HG03457 (cell line): ENCODE measurements around the gene RASA2.

Experiments
- ATAC-seq: cut with Tn5 transposase; IDR thresholded peaks from one replicate; pipeline ENCODE4 v1.9.1; 2021; ENCODE audit warnings: moderate number of reproducible peaks; ENCODE audit not compliant: unreplicated experiment

The RASA2 gene

GRCh38 chr3:141629976-141630375 lies 143.1 kb downstream of the RASA2 start:
- ATAC-seq, result no peak

- ATAC-seq, result no peak
These were observed 146.1 kb downstream of the RASA2 start for GRCh38 chr3:141632779-141633374.

- ATAC-seq, result no peak
These were observed 155.4 kb downstream of the RASA2 start for GRCh38 chr3:141642215-141642614.

GRCh38 chr3:141643391-141643790 lies 156.6 kb downstream of the RASA2 start:
- no peak for ATAC-seq

- ATAC-seq, result no peak
These were observed 157.0 kb downstream of the RASA2 start for GRCh38 chr3:141643796-141644195.

GRCh38 chr3:141644931-141645330 lies 158.1 kb downstream of the RASA2 start:
- ATAC-seq, result no peak

- no peak for ATAC-seq
These were observed 160.1 kb downstream of the RASA2 start for GRCh38 chr3:141646760-141647561.

GRCh38 chr3:141647562-141647915 lies 160.7 kb downstream of the RASA2 start:
- no peak for ATAC-seq

GRCh38 chr3:141648055-141648910 lies 161.5 kb downstream of the RASA2 start:
- no peak for ATAC-seq

GRCh38 chr3:141649871-141650270 lies 163.0 kb downstream of the RASA2 start:
- no peak for ATAC-seq

- ATAC-seq, result no peak
These were observed 164.0 kb downstream of the RASA2 start for GRCh38 chr3:141650783-141651182.

- no peak for ATAC-seq
These were observed 164.6 kb downstream of the RASA2 start for GRCh38 chr3:141651409-141651808.

- ATAC-seq, result no peak
These were observed 165.5 kb downstream of the RASA2 start for GRCh38 chr3:141652349-141652748.

GRCh38 chr3:141653847-141654246 lies 167.0 kb downstream of the RASA2 start:
- no peak for ATAC-seq

GRCh38 chr3:141655801-141656200 lies 169.0 kb downstream of the RASA2 start:
- ATAC-seq, result no peak

GRCh38 chr3:141656771-141657170 lies 169.9 kb downstream of the RASA2 start:
- no peak for ATAC-seq

GRCh38 chr3:141657516-141657915 lies 170.7 kb downstream of the RASA2 start:
- no peak for ATAC-seq

GRCh38 chr3:141659821-141660613 lies 173.2 kb downstream of the RASA2 start:
- no peak for ATAC-seq

- no peak for ATAC-seq
These were observed 173.8 kb downstream of the RASA2 start for GRCh38 chr3:141660614-141660947.

GRCh38 chr3:141661229-141662196 lies 174.7 kb downstream of the RASA2 start:
- no peak for ATAC-seq
